H1 (cell line): ENCODE measurements around the gene CLVS2. TPM values are rescaled to one million over a fixed set of nuclear protein-coding genes. Genes with fewer than 3 reads are reported as not detected.

Experiments
- BRCA1 ChIP-seq: IDR thresholded peaks from 2 replicates; pipeline ENCODE4 v1.6.1; 2012; ENCODE audit warnings: low read depth, low read length, improper control_type of control experiment
- CHD2 ChIP-seq: IDR thresholded peaks from 2 replicates; pipeline ENCODE4 v1.6.1; 2012; ENCODE audit warnings: low read length, improper control_type of control experiment
- CHD7 ChIP-seq: fragments of 300-600 bp; sonication (generic); IDR thresholded peaks from 2 replicates; pipeline ENCODE4 v1.7.1; 2012; ENCODE audit warnings: low read length, moderate library complexity, mild to moderate bottlenecking, inconsistent platforms; ENCODE audit not compliant: insufficient replicate concordance
- GABPA ChIP-seq: IDR thresholded peaks from 2 replicates; pipeline ENCODE4 v1.6.1; 2011; ENCODE audit warnings: mild to moderate bottlenecking, low read length, moderate library complexity, borderline replicate concordance; ENCODE audit not compliant: insufficient read depth
- PHF8 ChIP-seq: fragments of 200-600 bp; sonication (generic); conservative IDR thresholded peaks from 2 replicates; pipeline ENCODE4 v1.7.1; 2012; ENCODE audit warnings: low read depth, mild to moderate bottlenecking, inconsistent platforms, low read length, moderate library complexity
- RBBP5 ChIP-seq: IDR thresholded peaks from 2 replicates; pipeline ENCODE4 v1.7.1; 2012; ENCODE audit warnings: low read depth, mild to moderate bottlenecking, inconsistent platforms, low read length, moderate library complexity, borderline replicate concordance
- SIX5 ChIP-seq: IDR thresholded peaks from 2 replicates; pipeline ENCODE4 v1.6.1; 2011; ENCODE audit warnings: mild to moderate bottlenecking, low read depth, low read length
- TEAD4 ChIP-seq: IDR thresholded peaks from 2 replicates; pipeline ENCODE4 v1.6.1; 2012; ENCODE audit warnings: low read depth, low read length, inconsistent platforms, mixed read lengths
- ZNF274 ChIP-seq: IDR thresholded peaks from 2 replicates; pipeline ENCODE4 v1.7.0; 2012; ENCODE audit warnings: low read length, borderline replicate concordance; ENCODE audit errors: extremely low read depth
- polyA plus RNA-seq, 7 experiments: library from polyadenylated mRNA; depleted of rRNA in 3 of 7; stranded (reverse) in 5 of 7; unstranded in 2 of 7; fragments of >200 nt in 5 of 7; fragments of 200-250 nt in 2 of 7; gene quantifications; 1 replicate in 5 of 7; 2 replicates in 1 of 7; 4 replicates in 1 of 7; pipeline versions ENCODE4 v1.2.1 to v1.2.3, GENCODE V29; 2011 to 2013; ENCODE audit warnings: missing spikeins in 2 of 7, mixed read lengths in 2 of 7
- total RNA-seq: library from RNA; stranded (reverse); fragmentation: NEBNext Ultra II Directional; extraction: Animal tissue kit (Norgen Biotek cat#: 25700); gene quantifications from 2 replicates; pipeline ENCODE4 v1.2.1, GENCODE V29; 2021

The CLVS2 gene
- total and polyA plus RNA-seq, 2 of the 8 experiments (the other 6 are each of a cell fraction or from before 2014, with no cell fraction given), result 0.30 to 0.73 TPM

GRCh38 chr6:123042401-123042800, 46.4 kb downstream of the CLVS2 start (continued):
- TF ChIP-seq CHD7, result no peak
- no peak for TF ChIP-seq TEAD4
- no peak for TF ChIP-seq BRCA1
- TF ChIP-seq GABPA, result no peak
- no peak for TF ChIP-seq CHD2
- no peak for TF ChIP-seq SIX5
- no peak for TF ChIP-seq PHF8
- TF ChIP-seq ZNF274, result no peak
- no peak for TF ChIP-seq RBBP5
